Activated T-cell treated with anti-CD3 and anti-CD28 coated beads for 48 hours (primary cell): ENCODE results near the gene FOLR1.

Experiments
- DNase-seq: peaks from one replicate; pipeline ENCODE4 v3.0.0-alpha.2; 2020; ENCODE audit warnings: low read depth

Gene FOLR1

DNA sequence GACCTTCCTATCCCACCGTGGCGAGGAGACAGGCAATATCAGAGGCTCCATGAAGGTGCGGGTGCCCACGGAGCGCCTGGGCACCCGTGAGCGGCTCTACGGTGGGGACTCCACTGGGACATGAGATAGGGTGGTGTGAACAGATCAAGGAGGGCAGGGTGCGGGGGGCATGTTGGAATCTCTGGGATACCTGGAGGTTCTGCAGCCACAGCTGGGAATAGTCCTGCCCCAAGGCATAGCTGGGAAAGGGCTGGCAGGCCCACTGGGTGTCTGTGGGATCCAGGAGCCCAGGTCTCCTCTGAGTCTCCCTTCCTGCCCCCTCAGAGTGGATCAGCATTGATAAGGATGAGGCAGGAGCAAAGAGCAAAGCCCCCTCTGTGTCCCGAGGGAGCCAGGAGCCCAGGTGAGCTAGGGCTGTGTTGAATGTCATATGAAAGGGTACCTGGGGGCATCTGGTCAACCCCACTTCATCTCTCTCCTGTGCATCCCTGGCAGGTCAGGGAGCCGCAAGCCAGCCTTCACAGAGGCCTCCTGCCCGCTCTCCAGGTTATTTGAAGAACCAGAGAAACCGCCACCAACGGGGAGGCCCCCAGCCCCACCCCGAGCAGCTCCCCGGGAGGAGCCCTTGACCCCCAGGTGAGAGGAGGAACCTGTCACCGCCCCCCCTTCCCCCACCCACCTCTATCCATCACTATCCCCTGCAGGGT, 43.6 kb downstream of the FOLR1 start:
- no peak for DNase-seq

DNA sequence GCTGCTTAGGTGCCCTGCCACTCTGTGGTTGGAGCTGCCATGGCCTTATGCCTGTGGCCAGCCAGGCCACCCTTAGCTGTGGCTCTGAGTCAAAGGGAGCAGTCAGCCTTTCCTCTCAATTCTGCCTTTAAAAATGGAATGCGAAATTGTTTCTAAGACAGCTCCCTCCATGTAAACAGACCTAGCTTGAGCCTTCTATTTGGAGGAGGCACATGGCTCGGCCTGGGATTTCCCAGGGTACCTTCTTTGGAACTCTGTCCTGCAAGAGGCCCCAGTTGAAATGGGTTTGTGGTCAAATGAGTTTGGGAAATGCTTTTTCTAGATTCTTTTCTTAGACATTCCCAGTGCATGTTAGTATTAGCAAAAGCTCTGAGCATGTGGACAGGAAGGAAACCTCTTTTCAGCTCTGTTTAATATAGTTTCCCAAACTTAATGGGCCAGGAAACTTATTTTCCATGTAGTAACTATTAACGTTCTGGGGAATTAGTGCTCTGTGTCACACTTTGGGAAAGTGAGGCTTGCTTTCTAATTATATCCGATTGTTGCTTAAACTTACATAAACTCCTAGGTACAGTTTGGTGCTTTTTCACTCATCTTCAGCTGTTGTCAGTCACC, 44.2 kb downstream of the FOLR1 start:
- DNase-seq = no peak

DNA sequence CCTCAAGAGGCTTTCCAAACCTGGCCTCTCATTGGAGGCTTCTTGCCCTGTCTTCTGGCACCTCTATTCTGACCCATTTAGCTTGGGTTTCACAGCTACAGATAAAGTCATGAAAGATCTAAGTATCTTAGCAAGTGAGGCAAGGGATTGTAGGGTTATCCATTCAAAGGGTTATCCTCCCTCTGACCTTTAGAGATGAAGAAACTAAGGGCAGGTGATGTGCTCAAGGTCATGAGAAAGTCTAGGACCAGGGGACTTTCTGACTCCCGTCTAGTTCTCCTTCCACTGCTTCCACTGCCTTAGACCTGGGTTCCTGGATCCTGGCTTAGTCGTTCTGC, 44.8 kb downstream of the FOLR1 start:
- no peak for DNase-seq

DNA sequence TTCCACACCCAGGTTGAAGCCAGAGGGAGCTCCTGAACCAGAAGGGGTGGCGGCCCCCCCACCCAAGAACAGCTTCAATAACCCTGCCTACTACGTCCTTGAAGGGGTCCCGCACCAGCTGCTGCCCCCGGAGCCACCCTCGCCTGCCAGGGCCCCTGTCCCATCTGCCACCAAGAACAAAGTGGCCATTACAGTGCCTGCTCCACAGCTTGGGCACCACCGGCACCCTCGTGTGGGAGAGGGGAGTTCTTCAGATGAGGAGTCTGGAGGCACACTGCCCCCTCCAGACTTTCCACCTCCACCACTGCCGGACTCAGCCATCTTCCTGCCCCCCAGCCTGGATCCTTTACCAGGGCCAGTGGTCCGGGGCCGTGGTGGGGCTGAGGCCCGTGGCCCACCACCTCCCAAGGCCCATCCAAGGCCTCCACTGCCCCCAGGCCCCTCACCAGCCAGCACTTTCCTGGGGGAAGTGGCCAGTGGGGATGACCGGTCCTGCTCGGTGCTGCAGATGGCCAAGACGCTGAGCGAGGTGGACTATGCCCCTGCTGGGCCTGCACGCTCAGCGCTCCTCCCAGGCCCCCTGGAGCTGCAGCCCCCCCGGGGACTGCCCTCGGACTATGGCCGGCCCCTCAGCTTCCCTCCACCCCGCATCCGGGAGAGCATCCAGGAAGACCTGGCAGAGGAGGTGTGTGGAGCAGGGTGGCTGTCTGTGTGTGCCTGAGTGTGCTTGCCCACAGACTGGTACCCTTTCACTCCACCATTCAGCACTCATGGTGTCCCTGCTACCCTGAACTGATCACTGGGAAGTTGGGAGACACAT, 45.4 kb downstream of the FOLR1 start:
- DNase-seq = no peak

DNA sequence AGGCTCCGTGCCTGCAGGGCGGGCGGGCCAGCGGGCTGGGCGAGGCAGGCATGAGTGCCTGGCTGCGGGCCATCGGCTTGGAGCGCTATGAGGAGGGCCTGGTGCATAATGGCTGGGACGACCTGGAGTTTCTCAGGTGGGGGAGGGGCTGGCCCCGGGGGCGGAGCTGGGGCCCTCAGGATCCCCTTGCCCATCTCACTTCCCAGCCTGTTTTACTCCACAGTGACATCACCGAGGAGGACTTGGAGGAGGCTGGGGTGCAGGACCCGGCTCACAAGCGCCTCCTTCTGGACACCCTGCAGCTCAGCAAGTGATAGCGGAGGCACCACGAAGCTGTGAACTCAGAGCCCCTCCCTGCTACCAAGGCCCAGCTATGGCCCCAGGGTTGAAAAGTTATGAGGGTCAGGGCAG, 46.1 kb downstream of the FOLR1 start:
- peak; percentile 54 for DNase-seq

DNA sequence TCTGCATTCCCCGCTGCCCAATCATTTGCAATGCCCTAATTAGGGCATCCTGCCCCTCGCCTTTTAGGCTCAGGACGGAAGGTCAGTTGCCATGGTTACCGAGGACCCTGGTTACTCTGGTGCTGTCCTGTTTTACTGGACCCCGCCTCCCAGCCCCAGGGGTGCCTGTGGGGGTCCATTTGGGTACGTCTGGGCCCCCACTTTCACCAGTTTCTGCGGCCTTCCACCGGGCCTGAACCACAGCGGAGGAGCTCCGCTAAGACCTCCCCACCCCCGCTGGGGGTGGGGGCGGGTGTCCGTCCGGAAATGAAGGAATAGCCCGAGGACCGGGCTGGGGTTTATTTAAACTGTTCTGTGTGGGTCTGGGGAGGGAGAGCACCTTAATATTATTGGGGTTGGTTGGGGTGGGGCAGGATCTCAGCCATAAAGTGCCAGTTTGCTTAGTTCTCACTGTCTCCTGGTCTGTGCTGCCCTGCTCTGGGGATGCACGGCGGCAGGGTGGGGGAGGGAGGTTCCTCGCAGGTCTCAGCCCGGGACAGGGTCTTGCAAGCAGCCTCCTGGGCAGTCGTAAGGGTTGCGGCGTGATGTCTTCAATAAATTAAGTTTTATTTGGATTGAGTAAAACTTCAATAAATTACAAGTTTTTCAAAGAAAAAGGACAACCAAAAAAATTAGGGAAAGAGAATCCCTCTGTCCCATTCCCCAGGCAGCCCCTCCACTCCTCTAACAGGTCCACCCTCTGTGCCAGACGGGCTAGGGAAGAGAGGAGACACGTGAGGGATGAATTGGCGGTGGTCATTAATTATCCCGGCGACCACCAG, 46.8 kb downstream of the FOLR1 start:
- DNase-seq = no peak

DNA sequence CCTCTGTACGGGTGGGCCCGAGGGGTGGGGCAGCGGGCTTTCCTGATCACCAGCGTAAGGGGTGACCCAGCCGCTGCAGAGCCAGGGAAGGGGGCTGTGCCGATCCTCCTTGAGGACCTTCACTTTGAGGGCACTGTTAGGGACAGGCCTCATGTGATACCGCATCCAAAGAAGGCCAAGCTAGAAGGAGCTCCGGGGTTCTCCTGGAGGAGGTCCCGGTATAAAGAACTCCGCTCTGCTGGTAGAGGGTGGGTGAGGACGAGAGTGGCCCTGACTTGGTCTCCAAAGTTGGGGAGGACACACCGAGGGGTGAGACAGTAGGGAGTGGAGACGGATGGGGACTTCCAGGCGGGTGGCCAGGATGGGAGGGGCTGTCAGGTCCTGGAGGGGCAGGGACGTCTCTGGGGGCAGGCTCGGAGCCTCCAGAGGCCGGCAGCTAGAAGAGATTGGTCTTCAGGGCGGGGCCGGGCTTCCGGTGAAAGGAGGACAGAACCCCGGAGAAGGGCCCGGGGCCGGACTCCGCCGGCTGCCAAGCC, 47.4 kb downstream of the FOLR1 start:
- no peak for DNase-seq

DNA sequence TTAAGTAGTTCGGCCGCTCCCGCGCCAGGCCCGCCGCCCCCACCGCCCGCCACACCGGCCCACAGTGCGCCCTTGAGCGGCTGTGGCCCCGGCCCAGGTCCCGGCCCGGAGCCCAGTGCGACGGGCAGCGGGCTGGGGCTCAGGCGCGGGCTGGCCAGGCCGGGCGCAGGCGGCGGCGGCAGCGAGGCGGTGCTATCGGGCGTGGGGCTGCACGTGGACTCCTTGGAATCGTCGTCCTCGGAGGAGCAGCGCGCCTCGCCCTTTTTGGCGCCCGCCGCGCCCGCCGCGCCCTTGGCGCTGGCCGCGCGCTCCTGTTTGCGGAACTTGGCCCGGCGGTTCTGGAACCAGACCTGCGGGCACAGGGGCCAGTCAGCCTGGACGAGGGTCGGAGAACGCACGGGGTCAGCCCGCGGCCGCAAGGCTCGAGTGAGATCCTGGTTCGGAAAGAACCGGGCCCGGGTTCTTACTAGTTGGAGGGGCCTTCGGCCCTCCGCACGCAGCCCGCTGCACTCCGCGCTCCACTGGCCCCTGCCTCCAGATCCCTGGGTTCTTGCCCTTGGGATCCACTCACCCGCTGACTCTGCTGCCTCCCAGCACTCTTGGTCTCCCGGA, 48.0 kb downstream of the FOLR1 start:
- DNase-seq = no peak

DNA sequence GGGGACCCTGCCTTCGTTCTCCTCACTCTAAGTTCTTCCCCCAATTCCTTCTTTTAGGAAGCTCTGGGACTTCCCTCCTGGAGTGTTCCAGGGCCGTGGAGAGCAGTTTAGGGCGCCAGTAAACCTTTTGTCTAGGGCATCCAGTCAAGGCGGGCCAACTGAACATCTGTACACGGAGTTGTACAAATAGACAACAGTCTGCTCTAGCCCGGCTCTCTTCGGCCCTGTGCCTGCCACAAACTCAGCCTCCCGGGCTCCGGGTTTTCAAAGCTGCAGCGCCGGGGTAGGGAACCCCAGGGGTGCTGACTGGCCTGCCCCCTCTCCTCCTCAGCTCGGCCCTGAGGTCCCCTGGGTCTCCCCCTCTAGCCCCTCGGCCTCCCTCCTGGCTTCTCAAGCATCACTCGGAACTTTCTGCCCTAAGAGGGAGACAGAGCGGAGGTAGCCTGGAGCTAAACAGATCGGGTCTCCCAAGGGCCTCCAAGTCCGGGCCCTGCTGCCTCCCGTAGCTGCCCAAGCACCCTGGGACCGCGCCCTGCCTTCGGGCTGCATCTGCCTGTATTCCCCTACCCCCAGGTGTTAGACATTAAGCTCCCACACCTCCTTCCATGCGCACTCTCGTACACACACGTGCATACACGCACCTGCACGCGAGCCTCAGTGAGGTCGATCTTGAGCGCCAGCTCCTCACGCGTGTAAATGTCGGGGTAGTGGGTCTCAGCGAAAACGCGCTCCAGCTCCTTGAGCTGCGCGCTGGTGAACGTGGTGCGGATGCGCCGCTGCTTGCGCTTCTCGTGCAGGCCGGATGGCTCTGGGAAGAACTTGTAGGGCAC, 48.7 kb downstream of the FOLR1 start:
- DNase-seq = no peak

DNA sequence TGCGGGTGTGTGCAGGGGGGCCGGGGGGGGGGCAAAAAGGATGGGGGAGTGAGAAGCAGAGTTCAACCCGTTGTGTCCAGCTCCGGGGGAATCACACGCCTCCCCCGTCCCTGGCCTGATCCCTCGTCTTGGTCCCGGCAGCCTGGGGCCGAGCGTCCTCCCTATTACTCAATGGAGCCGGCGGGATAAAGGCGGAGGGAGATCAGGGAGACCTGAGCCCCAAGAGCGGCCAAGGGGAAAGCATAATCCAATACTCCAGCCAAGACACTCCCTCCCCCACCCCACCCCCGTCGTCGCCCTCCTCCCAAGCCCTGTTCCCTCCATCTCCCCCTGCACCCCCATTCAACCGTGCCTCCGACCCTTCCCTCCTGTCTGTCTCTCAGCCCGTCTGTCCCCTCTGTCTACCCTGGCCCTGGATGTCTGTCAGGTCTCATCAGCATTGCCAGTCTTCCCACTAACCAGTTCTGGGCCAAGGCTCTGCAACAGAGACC, 49.4 kb downstream of the FOLR1 start:
- no peak for DNase-seq

DNA sequence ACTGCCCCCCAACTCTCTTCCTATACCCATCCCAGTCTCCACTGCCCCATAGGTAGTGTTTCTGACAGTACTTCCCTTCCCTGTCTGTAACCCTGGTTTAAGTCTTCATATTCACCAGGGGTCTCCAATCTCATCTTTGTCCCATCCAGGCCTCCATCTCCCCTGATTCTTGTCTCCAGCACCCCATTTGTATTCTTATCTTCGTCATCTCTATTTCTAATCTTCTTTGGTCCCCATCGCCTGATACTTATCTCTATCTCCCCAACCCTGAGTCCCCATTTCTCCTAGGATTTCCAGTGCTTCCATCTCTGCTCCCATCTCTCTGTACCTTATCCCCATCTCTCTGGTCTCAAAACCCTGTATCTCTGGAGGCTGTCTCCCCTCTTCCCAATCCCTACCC, 50.2 kb downstream of the FOLR1 start:
- no peak for DNase-seq

DNA sequence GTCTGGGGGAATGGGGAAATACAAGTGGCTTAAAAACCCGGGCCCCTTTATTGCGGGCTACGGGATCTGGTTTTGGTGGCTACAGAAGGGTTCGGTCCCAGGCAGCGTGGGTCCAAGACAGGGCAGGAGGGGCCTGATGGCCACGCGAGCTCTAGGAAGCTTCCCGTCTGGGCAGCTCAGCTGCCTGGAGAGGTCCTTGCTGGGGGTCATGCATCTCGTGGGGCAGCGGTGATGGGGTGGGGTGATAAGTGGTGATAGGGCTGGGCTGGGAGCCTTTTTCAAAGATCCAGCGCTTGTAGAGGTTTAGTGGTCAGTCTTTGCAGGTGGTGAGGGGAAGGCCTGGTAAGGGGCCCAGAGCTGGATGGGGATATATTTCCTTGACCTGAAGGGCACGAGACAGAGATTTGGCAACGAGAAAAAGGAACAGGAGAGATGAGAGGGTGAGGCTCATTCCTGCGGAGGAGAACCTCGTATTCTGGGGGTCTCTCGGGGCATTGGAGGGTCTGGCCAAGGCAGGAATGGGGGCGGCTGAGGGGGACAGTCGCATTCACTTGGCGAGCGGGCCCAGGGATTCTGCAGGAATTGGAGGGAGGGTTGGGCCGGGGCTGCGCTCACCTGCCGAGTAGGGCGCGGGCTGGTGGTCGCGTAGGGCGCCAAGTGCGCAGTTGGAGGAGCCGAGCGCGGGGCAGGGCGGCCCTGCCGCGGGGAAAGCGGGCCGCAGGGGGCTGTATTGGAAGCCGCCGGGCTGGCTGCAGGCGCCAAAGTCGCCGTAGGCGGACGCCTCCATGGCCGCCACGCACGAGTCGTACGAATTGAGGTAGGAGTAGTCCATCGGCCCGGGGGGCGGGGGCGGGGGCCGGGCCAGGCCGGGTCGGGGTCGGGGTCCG, 51.5 kb downstream of the FOLR1 start:
- DNase-seq = no peak

DNA sequence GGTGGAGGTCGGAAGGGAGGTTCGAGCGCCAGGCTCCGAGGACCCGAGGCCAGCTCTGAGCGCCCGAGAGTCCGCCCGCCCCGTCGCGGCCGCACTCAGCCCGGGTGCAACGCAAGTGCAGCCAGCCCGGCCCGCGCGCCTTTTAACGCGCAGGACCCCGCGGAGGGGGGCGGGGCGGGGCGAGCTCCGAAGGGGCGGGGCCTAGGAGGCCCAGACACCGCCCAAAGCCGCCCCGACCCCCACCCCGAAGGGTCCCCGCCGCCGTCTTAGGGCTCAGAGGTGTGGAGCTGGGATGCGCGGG, 52.1 kb downstream of the FOLR1 start, which contains the start of gene PHOX2A:
PHOX2A (minus strand) TSS at position 117 of the 301 bp plus-strand sequence. CDS start 172 bp downstream, outside the sequence.
- DNase-seq = no peak

DNA sequence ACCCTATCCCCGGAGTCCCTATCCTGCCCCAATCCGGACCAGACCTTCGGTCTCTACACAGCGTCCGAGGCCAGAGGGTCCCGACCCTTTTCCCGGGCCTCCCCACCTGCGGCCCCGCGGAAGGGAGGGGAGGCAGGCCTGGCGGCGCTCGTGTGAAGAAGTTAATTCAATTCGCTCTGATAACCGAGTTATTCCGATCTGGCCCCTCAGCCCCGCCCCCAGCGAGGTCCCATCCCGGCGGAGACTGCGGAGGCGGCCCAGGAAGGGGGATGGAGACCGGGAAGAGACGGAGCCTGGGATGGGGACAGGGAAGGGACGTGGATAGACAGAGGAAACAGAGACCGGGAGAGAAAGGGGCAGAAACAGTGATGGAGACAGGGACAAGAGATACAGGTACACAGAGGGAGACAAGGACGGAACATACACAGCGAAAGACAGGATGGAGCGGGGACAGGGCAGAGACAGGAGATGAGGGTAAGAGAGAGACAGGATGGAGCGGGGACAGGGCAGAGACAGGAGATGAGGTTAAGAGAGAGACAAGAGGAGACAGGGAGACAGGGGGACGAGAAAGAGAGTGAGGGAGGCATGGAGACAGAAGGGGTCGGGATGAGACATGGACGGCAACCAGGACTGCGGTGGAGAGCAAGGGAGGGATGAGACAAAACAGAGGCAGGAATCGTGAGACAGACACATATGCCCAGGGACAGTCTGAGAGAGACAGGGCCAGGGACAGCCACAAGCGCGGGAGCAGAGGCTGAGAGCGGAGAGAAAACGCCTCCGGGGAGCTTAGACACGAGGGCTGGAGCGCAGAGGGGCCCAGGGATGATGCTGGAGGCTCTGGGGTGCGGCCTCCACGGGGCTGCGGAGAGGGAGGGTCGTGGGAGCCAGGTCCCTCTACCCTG, 52.7 kb downstream of the FOLR1 start:
- DNase-seq = no peak

DNA sequence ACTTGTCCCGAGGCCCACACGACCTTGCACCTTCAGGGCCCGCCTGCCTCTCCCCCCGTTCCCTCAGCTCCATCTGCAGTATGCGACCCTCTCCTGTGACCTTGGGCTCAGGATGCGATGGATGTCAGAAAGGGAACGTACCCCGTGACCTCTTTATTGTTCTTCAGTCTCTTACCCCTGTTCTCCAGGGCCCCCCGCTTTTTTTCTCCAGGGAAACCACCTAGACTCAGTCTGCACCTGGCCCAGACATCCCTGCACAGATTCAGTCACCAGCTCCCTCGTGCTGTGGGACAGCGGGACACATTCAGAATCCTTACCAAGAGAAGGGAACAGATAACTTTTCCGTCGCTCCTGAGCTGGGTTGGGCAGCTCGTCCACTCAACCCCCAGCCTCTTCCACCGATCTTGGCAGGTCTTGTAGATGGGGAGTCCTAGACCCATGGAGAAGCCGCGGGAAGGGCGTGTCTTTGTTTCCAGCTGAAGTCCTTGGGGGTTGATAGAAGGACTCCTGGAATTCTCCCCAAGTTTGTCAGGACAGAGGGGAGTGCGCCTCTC, 53.4 kb downstream of the FOLR1 start:
- no peak for DNase-seq
